H9 (cell line): ENCODE data around the gene SLC9A9. TPM values are rescaled to one million over a fixed set of nuclear protein-coding genes. Genes with fewer than 3 reads are reported as not detected.

Source experiments
- DNase-seq: peaks from one replicate; pipeline ENCODE4 v3.0.0-alpha.2; 2017
- H2AFZ ChIP-seq: one replicate; pipeline ENCODE4 v1.6.1; 2013; ENCODE audit warnings: mild to moderate bottlenecking, low read length, control low read depth, moderate library complexity
- H2AK5ac ChIP-seq: 2 replicates; pipeline ENCODE4 v1.6.1; 2013; ENCODE audit warnings: low read length, control low read depth, mixed read lengths; ENCODE audit not compliant: insufficient read length
- H2BK120ac ChIP-seq: one replicate; pipeline ENCODE4 v1.6.1; 2013; ENCODE audit warnings: low read depth, mild to moderate bottlenecking, low read length, control low read depth, inconsistent platforms; ENCODE audit not compliant: poor library complexity, severe bottlenecking
- H2BK12ac ChIP-seq: 2 replicates; pipeline ENCODE4 v1.6.1; 2013; ENCODE audit warnings: low read length, control low read depth, mixed read lengths, low read depth; ENCODE audit not compliant: insufficient read length
- H2BK15ac ChIP-seq: 2 replicates; pipeline ENCODE4 v1.6.1; 2013; ENCODE audit warnings: low read depth, low read length, control low read depth
- H2BK20ac ChIP-seq: one replicate; pipeline ENCODE4 v1.6.1; 2013; ENCODE audit warnings: low read depth, mild to moderate bottlenecking, low read length, control low read depth, inconsistent platforms; ENCODE audit not compliant: poor library complexity, severe bottlenecking
- H2BK5ac ChIP-seq: 2 replicates; pipeline ENCODE4 v1.6.1; 2013; ENCODE audit warnings: low read length, control low read depth, mixed read lengths; ENCODE audit not compliant: insufficient read length
- H3K14ac ChIP-seq: 2 replicates; pipeline ENCODE4 v1.6.1; 2013; ENCODE audit warnings: low read length, control low read depth; ENCODE audit not compliant: insufficient read depth
- H3K18ac ChIP-seq: 2 replicates; pipeline ENCODE4 v1.6.1; 2013; ENCODE audit warnings: low read depth, mild to moderate bottlenecking, mixed read lengths, low read length, control low read depth; ENCODE audit not compliant: insufficient read length
- H3K23ac ChIP-seq: 2 replicates; pipeline ENCODE4 v1.6.1; 2013; ENCODE audit warnings: low read length, control low read depth, mixed read lengths, low read depth; ENCODE audit not compliant: insufficient read length
- H3K23me2 ChIP-seq: 2 replicates; pipeline ENCODE4 v1.6.1; 2013; ENCODE audit warnings: low read depth, mild to moderate bottlenecking, mixed read lengths, low read length, control low read depth; ENCODE audit not compliant: insufficient read length, poor library complexity, severe bottlenecking
- H3K27ac ChIP-seq: 2 replicates; pipeline ENCODE4 v1.5.1; 2013; ENCODE audit warnings: low read length, control low read depth, mixed read lengths, low read depth; ENCODE audit not compliant: insufficient read length
- H3K27me3 ChIP-seq: 2 replicates; pipeline ENCODE4 v1.6.1; 2013; ENCODE audit warnings: low read length, control low read depth, inconsistent platforms; ENCODE audit not compliant: insufficient read depth
- H3K4ac ChIP-seq: 2 replicates; pipeline ENCODE4 v1.6.1; 2013; ENCODE audit warnings: low read depth, mild to moderate bottlenecking, control low read depth, inconsistent platforms, low read length, moderate library complexity
- H3K4me1 ChIP-seq: 2 replicates; pipeline ENCODE4 v1.6.1; 2013; ENCODE audit warnings: low read length, control low read depth, inconsistent platforms; ENCODE audit not compliant: insufficient read depth
- H3K4me2 ChIP-seq: 2 replicates; pipeline ENCODE4 v1.6.1; 2013; ENCODE audit warnings: low read length, control low read depth, mixed read lengths; ENCODE audit not compliant: insufficient read length, insufficient read depth
- H3K56ac ChIP-seq: 2 replicates; pipeline ENCODE4 v1.6.1; 2013; ENCODE audit warnings: low read depth, mild to moderate bottlenecking, mixed read lengths, low read length, control low read depth; ENCODE audit not compliant: insufficient read length
- H3K79me1 ChIP-seq: 2 replicates; pipeline ENCODE4 v1.6.1; 2013; ENCODE audit warnings: low read depth, mild to moderate bottlenecking, moderate library complexity, low read length, control low read depth, inconsistent platforms; ENCODE audit not compliant: insufficient read depth, poor library complexity, severe bottlenecking
- H3K79me2 ChIP-seq: 2 replicates; pipeline ENCODE4 v1.6.1; 2013; ENCODE audit warnings: low read length, control low read depth, inconsistent platforms; ENCODE audit not compliant: insufficient read depth
- H3K9ac ChIP-seq: 2 replicates; pipeline ENCODE4 v1.6.1; 2013; ENCODE audit warnings: low read length, control low read depth, mixed read lengths; ENCODE audit not compliant: insufficient read length; ENCODE audit errors: extremely low read depth
- H3K9me3 ChIP-seq: one replicate; pipeline ENCODE4 v1.6.1; 2013; ENCODE audit warnings: low read depth, low read length, inconsistent platforms; ENCODE audit not compliant: control insufficient read depth
- H3T11ph ChIP-seq: one replicate; pipeline ENCODE4 v1.6.1; 2013; ENCODE audit warnings: mild to moderate bottlenecking, low read length, control low read depth, inconsistent platforms
- H4K20me1 ChIP-seq: one replicate; pipeline ENCODE4 v1.6.1; 2013; ENCODE audit not compliant: control insufficient read depth, insufficient read length, insufficient read depth
- H4K5ac ChIP-seq: 2 replicates; pipeline ENCODE4 v1.6.1; 2013; ENCODE audit warnings: low read depth, mild to moderate bottlenecking, mixed read lengths, low read length, control low read depth; ENCODE audit not compliant: insufficient read length
- H4K8ac ChIP-seq: replicated peaks from 2 replicates; pipeline ENCODE4 v1.6.1; 2013; ENCODE audit warnings: low read length, control low read depth, mixed read lengths, low read depth; ENCODE audit not compliant: insufficient read length
- H4K91ac ChIP-seq: 2 replicates; pipeline ENCODE4 v1.6.1; 2013; ENCODE audit warnings: low read depth, mild to moderate bottlenecking, moderate library complexity, mixed read lengths, low read length, control low read depth; ENCODE audit not compliant: insufficient read length
- H3K27ac Mint-ChIP-seq, 3 experiments: 2 replicates in 2 of 3; 3 replicates in 1 of 3; pipeline ENCODE4 v1.8.0; 2020 to 2021; ENCODE audit warnings: mixed read lengths in 3 of 3, mild to moderate bottlenecking in 1 of 3, moderate library complexity in 1 of 3
- H3K27me3 Mint-ChIP-seq: 2 replicates; pipeline ENCODE4 v1.8.0; 2021; ENCODE audit warnings: low read depth, mild to moderate bottlenecking, moderate library complexity, mixed read lengths
- H3K36me3 Mint-ChIP-seq, 3 experiments: 2 replicates in 2 of 3; 3 replicates in 1 of 3; pipeline ENCODE4 v1.8.0; 2020 to 2021; ENCODE audit warnings: low read depth in 3 of 3, mixed read lengths in 3 of 3; ENCODE audit not compliant: insufficient read depth in 1 of 3
- H3K4me1 Mint-ChIP-seq, 2 experiments: 2 replicates each; pipeline ENCODE4 v1.8.0; 2020; ENCODE audit warnings: mixed read lengths in 2 of 2
- H3K4me3 Mint-ChIP-seq, 2 experiments: 2 replicates in 1 of 2; 3 replicates in 1 of 2; pipeline ENCODE4 v1.8.0; 2020 to 2021; ENCODE audit warnings: mild to moderate bottlenecking in 2 of 2, mixed read lengths in 2 of 2, moderate library complexity in 1 of 2
- H3K9me3 Mint-ChIP-seq, 2 experiments: 2 replicates in 1 of 2; 3 replicates in 1 of 2; pipeline ENCODE4 v1.8.0; 2020; ENCODE audit warnings: mild to moderate bottlenecking in 2 of 2, mixed read lengths in 2 of 2, moderate library complexity in 1 of 2
- CTCF ChIP-seq: fragments of 200-600 bp; sonication (generic); conservative IDR thresholded peaks from 3 replicates; pipeline ENCODE4 v1.8.0; 2021; ENCODE audit warnings: antibody characterized with exemption, mild to moderate bottlenecking
- WGBS: extraction: QIAGEN DNeasy Blood & Tissue Kit; methylation state at CpG from one replicate; pipeline ENCODE4 v1.1.7; 2013; ENCODE audit warnings: missing lambda C conversion rate, low lambda C conversion rate, mixed read lengths; ENCODE audit not compliant: insufficient read length; ENCODE audit errors: extremely low coverage; 5-methylcytosine and 5-hydroxymethylcytosine counted together
- total RNA-seq: library from RNA; stranded (reverse); gene quantifications from 2 replicates; pipeline ENCODE4 v1.2.1, GENCODE V29; 2021

Gene SLC9A9
- total RNA-seq, 1 experiment from 2014 or later: 0.35 TPM

GRCh38 chr3:143884861-143885260 lies 36.6 kb upstream of the SLC9A9 start:
- no peak overlapping the region for H2BK20ac ChIP-seq
- H3K4me1 Mint-ChIP-seq: peaks cover 26 to 30% of the 10 kb centered on the region in 2 experiments
- H2AK5ac ChIP-seq: no peak overlapping the region
- H3K27me3 ChIP-seq: no peaks in the 10 kb centered on the region
- no peak overlapping the region for H3K9ac ChIP-seq
- H3K36me3 Mint-ChIP-seq: peaks cover 0 to 2% (median 0%) of the 10 kb centered on the region in 3 experiments; a peak in 1 of 7 replicates
- H3K79me1 ChIP-seq: no peaks in the 10 kb centered on the region
- no peak overlapping the region for H3K18ac ChIP-seq
- no peaks in the 10 kb centered on the region for H3K27me3 Mint-ChIP-seq
- no peak overlapping the region for H3K56ac ChIP-seq
- no peak overlapping the region for H3K4me3 Mint-ChIP-seq
- H2BK120ac ChIP-seq: no peak overlapping the region
- no peak overlapping the region for H3K27ac ChIP-seq
- no peaks in the 10 kb centered on the region for H3K9me3 ChIP-seq
- H3K14ac ChIP-seq: no peak overlapping the region
- no peak for TF ChIP-seq CTCF
- H4K8ac ChIP-seq: no peak overlapping the region
- no peak overlapping the region for H4K5ac ChIP-seq
- H3K23me2 ChIP-seq: no peaks in the 10 kb centered on the region
- no peak for DNase-seq
- H3K79me2 ChIP-seq: no peaks in the 10 kb centered on the region
- no peak overlapping the region for H2BK5ac ChIP-seq
- peaks cover 4% of the 10 kb centered on the region; the same call in 1 of the 2 replicates for H3K4me1 ChIP-seq
- H3K4me2 ChIP-seq: no peak overlapping the region
- no peaks in the 10 kb centered on the region for H4K20me1 ChIP-seq
- H3T11ph ChIP-seq: no peak overlapping the region
- H2BK12ac ChIP-seq: no peak overlapping the region
- H2AFZ ChIP-seq: no peak overlapping the region
- no peak overlapping the region for H2BK15ac ChIP-seq
- H4K91ac ChIP-seq: no peak overlapping the region
- no peak overlapping the region for H3K23ac ChIP-seq
- no CpG with 5 or more reads among the region's 3 CpGs for WGBS
- H3K9me3 Mint-ChIP-seq: peaks cover 1 to 4% of the 10 kb centered on the region in 2 experiments; a peak in 3 of 5 replicates
- no peak overlapping the region for H3K27ac Mint-ChIP-seq
- H3K4ac ChIP-seq: no peak overlapping the region
